HG03196 (cell line): ENCODE measurements around the gene LRRC8A.
"Not testable (repeated sequence)": the region's sequence is repeated elsewhere in the genome, so short reads cannot be mapped to it uniquely, and the experiment has no call there.

Experiments
- ATAC-seq: cut with Tn5 transposase; IDR thresholded peaks from one replicate; pipeline ENCODE4 v1.9.1; 2021; ENCODE audit not compliant: unreplicated experiment

Gene LRRC8A

DNA sequence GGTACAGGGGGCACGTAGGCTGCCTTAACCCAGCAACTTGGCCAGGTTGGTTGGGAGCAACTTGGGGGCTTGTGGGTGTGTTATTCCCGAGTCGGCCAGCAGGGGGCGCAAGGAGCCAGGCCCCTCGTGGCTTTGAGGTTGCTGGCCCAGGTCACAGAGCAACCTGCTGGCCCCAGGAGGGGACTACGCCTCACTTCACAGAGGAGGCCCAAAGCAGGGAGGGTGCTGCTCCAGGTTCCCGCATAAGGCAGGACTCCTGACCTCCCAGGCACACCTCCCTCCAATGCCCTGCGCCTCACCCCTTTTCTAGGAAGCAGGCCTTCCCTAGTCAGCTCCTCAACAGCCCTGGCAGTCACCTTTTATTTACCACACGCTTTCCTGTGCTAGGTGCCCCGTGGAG is 18.3 kb upstream of the LRRC8A start:
- no peak for ATAC-seq

- ATAC-seq: no peak
Observed at GRCh38 chr9:128870128-128870940, 11.6 kb upstream of the LRRC8A start.

GRCh38 chr9:128870941-128871265 is 11.0 kb upstream of the LRRC8A start:
- not testable (repeated sequence) for ATAC-seq

- ATAC-seq: no peak
Observed at GRCh38 chr9:128877852-128878251, 4.1 kb upstream of the LRRC8A start.

DNA sequence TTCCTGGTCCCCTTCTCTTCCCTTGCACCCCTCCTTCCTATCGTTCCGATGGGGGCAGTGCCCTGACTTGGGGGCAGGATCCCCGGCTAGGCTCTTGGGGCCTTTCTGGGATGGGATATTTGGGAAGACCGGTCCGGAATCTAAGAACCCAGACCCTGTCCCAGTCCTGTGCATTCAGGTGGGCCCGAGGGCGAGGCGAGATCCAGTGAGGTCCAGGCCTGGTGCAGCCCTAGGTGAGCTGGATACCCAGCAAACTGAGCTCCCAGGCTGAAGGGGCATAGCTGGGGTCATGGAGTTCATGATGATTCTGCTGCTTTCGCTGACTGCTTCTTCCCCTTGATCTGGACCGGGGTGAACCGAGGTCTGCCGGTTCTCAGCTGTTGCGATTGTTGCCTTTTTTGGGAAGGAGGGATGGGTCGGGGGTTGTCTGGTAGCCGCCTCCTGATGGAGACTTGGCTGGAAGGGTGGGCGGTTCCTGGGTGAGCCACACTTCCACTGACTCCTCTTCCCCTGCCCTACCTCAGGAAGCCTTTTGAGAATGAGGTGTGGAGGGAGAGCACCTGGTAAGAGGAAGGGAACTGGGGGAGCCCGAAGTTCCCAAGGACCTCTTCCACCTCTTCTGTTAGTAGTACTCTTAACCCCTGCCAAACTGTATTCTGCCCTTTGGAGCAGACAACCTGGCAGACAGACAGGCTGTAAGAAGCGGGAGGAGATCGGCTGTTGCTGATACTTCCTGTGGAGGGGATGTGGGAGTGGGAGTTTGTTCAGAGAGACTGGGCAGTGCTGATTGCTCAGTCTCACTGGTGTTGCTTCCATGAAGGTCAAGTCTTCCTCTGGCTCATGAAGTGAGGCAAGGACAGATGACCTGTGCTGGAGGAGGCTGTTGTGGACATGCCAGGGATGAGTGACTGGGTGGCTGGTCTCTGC is 1.0 kb downstream of the LRRC8A start:
- no peak for ATAC-seq

GRCh38 chr9:128884164-128884563 is 2.2 kb downstream of the LRRC8A start:
- ATAC-seq: no peak

DNA sequence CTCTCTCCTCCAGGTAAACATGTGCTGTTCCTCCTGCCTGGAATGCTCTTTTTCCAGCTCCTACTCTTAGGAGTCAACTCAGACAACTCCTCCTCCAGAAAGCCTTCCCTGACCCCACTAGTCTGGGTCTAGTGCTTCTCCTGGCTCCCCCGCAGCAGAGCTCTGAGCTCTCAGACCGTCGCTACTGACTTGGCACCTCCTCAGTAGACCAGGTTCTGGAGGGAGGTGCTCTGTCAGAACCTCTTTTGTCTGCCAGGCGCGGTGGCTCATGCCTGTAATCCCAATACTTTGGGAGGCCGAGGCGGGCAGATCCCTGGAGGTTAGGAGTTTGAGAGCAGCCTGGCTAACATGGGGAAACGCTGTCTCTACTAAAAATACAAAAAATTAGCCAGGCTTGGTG is 3.4 kb downstream of the LRRC8A start:
- no peak for ATAC-seq

GRCh38 chr9:128885798-128886197 is 3.9 kb downstream of the LRRC8A start:
- ATAC-seq: no peak

GRCh38 chr9:128886211-128886891 is 4.4 kb downstream of the LRRC8A start:
- no peak for ATAC-seq

- no peak for ATAC-seq
Observed at GRCh38 chr9:128887049-128887448, 5.1 kb downstream of the LRRC8A start.

- no peak for ATAC-seq
Observed at GRCh38 chr9:128887914-128888350, 6.0 kb downstream of the LRRC8A start.

DNA sequence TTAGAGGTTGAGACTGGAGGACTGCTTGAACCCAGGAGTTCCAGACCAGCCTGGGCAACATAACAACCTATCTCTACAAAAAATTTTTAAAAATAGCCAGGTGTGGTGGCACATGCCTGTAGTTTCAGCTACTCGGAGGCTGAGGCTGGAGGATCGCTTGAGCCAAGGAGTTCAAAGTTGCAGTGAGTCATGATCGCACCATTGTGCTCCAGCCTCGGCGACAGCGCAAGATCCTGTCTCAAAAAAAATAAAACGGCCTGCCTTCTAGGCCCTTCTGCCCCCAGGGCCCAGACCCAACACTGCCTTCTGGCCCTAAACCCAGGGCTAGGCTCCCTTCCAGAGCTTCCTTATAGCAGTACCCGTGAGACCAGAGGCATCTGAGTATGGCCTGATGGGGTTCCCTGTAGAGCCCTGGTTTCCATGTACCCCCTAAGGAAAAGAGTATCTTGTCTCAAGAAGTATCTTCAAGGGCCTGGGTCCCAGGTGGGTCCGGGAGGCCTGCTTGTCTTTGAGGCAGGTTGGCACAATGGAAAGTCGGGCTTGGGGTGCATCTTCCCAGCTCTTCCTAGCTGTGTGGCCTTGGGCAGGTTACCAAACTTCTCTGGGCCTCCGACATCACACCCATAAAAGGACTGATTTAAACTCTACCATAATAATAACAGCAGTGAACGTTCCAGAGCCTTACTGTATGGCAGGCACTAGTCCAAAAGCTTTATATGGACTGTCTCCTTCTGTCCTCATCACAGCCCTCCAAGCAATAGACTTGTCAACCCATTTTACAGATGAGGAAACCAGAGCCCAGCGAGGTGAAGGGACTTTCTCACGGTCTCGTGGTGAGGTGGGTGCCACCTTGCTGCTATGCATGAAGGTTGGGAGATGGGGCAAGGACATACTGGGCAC is 9.6 kb downstream of the LRRC8A start:
- ATAC-seq: no peak

GRCh38 chr9:128892221-128892921 is 10.4 kb downstream of the LRRC8A start:
- ATAC-seq: no peak

DNA sequence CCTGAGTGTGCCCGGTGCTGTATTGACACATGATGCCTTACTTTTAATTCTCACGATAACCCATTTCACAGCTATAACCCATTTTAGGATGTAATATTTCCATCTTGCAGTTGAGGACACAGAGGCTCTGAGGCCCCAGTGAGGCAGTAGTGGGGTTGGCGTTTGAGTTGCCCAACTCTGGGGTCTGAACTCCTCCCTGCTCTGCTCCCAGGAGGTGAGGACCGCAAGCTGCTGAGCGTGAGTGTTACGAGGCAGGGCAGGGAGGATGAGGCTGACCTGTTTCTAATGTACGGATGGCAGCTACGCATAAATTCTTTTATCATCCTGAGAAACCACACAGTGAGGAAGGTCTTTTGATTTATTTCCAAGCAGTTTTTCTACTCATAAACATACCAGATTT is 11.4 kb downstream of the LRRC8A start:
- no peak for ATAC-seq

GRCh38 chr9:128894764-128895163 is 12.8 kb downstream of the LRRC8A start:
- no peak for ATAC-seq

GRCh38 chr9:128895556-128895955 is 13.6 kb downstream of the LRRC8A start:
- no peak for ATAC-seq

DNA sequence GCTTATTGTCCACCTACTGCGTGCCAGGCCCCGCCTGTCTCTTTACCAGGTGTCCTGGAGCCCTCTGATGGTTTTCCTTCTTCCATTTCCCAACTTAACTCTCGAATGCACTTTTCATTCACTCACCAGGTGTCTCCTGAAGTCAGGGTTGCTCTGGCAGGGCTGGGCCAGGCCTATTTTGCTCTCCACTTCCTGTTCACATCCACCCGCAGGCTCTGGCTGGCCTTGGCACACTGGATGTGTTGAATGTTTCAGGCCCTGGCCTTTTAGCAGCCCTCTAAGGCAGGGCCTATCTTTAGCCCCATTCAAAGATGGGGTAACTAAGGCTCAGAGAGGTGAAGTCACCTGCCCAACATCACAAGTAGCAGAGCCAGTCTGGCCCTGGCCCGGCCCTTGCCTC is 16.4 kb downstream of the LRRC8A start:
- ATAC-seq: no peak

DNA sequence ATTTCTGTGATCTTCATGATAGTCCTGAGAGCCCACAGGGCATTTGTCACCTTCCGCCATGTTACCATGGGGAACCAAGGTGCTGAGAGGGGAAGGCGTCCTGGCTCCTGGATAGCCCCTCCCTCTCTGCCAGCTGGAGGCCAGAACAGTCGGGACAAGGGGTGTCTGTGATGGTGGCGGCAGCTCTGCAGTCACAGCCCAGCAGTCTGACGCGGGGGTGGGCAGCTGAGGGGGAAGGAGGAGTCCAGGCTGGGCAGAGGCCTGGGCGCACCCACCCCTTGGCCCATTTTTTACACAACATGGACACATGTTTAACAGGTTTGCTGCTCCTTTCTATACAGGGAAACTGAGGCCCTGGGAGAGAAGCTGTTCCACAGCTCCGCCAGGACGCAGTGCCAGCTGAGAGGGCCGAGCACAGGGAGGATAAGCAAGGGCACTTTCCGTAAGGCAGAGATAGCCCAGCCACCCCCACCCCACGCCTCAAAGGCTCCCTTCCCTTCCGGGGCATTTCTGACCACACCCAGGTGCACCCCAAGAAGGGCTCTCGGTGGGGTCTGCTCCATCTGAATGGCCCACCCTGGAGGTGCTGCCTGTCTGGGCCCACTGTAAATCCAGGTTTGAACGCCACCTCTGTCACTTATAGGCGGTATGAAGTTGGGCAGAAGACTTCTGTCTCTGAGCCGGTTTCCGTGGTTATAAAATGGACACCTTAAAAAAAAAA is 17.1 kb downstream of the LRRC8A start:
- ATAC-seq: no peak
